Activated T-cell treated with anti-CD3 and anti-CD28 coated beads, Interleukin-2, amount 50 U/mL, for 72 hours (primary cell): ENCODE results near the gene ALS2CL. TPM values are rescaled to one million over a fixed set of nuclear protein-coding genes. Genes with fewer than 3 reads are reported as not detected.
A peak's percentile ranks its signal among the peaks of the same experiment; 100 is the strongest.

ENCODE experiments used
- ATAC-seq, 2 donors: fragments of 150-1000 bp; cut with Tn5 transposase; replicated peaks in 1 of 2; 2 replicates each; pipeline ENCODE4 v1.10.0; 2021; ENCODE audit warnings: moderate library complexity in 2 of 2, mild to moderate bottlenecking in 1 of 2
- DNase-seq, 2 donors: peaks; one replicate each; pipeline ENCODE4 v3.0.0; 2021 to 2022; ENCODE audit warnings: mixed read lengths in 1 of 2
- H3K27ac Mint-ChIP-seq: one replicate; pipeline ENCODE4 v1.8.0; 2022; ENCODE audit warnings: mild to moderate bottlenecking, moderate library complexity, mixed read lengths
- H3K27me3 Mint-ChIP-seq: one replicate; pipeline ENCODE4 v1.8.0; 2022; ENCODE audit warnings: low read depth, mixed read lengths
- H3K36me3 Mint-ChIP-seq, 2 donors: one replicate each; pipeline ENCODE4 v1.8.0; 2022; ENCODE audit warnings: mixed read lengths in 2 of 2, mild to moderate bottlenecking in 1 of 2; ENCODE audit not compliant: insufficient read depth in 2 of 2
- H3K4me1 Mint-ChIP-seq: one replicate; pipeline ENCODE4 v1.8.0; 2022; ENCODE audit warnings: low read depth, mixed read lengths
- H3K4me3 Mint-ChIP-seq, 2 donors: one replicate each; pipeline ENCODE4 v1.8.0; 2022; ENCODE audit warnings: mild to moderate bottlenecking in 2 of 2, mixed read lengths in 2 of 2, moderate library complexity in 2 of 2
- H3K9me3 Mint-ChIP-seq, 2 donors: one replicate each; pipeline ENCODE4 v1.8.0; 2022; ENCODE audit warnings: mixed read lengths in 2 of 2
- total RNA-seq, 2 donors: library from RNA; stranded (reverse); gene quantifications; one replicate each; pipeline ENCODE4 v1.2.3, GENCODE V29; 2022

The ALS2CL gene
- total RNA-seq, 2 donors from 2014 or later = 1.9 to 3.1 TPM

GRCh38 chr3:46656778-46657556, 36.5 kb downstream of the ALS2CL start:
- DNase-seq (no peak), ATAC-seq (no peak)
- Mint-ChIP-seq H3K27me3 (no peaks in the 10 kb centered on the region), H3K4me3 (no peak overlapping the region), H3K9me3 (peaks cover 0 to 3% of the 10 kb centered on the region in 2 donors), H3K4me1 (no peaks in the 10 kb centered on the region), H3K36me3 (peaks cover 0 to 2% of the 10 kb centered on the region in 2 donors), H3K27ac (no peak overlapping the region)

GRCh38 chr3:46655271-46655670, 38.2 kb downstream of the ALS2CL start:
- Mint-ChIP-seq H3K27me3 (no peaks in the 10 kb centered on the region), H3K36me3 (peaks cover 0 to 2% of the 10 kb centered on the region in 2 donors), H3K4me3 (no peak overlapping the region), H3K9me3 (peaks cover 0 to 6% of the 10 kb centered on the region in 2 donors), H3K4me1 (no peaks in the 10 kb centered on the region), H3K27ac (no peak overlapping the region)
- ATAC-seq (no peak), DNase-seq (no peak)

GRCh38 chr3:46651084-46651483, 42.4 kb downstream of the ALS2CL start:
- no peak for DNase-seq

GRCh38 chr3:46649436-46649835, 44.0 kb downstream of the ALS2CL start:
- H3K9me3 Mint-ChIP-seq = peaks cover 0 to 6% of the 10 kb centered on the region in 2 donors
- no peak overlapping the region for H3K27ac Mint-ChIP-seq
- H3K4me1 Mint-ChIP-seq = no peaks in the 10 kb centered on the region
- H3K4me3 Mint-ChIP-seq = no peak overlapping the region
- DNase-seq (no peak), ATAC-seq (no peak)
- H3K27me3 Mint-ChIP-seq = no peaks in the 10 kb centered on the region
- peaks cover 0 to 2% of the 10 kb centered on the region in 2 donors for H3K36me3 Mint-ChIP-seq

More at GRCh38 chr3:46651084-46651483, 42.4 kb downstream of the ALS2CL start:
- Mint-ChIP-seq H3K27me3 (no peaks in the 10 kb centered on the region), H3K36me3 (peaks cover 0 to 2% of the 10 kb centered on the region in 2 donors), H3K9me3 (peaks cover 0 to 6% of the 10 kb centered on the region in 2 donors), H3K27ac (no peak overlapping the region), H3K4me3 (no peak overlapping the region), H3K4me1 (no peaks in the 10 kb centered on the region)
- ATAC-seq = no peak

- Mint-ChIP-seq H3K4me3 (no peak overlapping the region), H3K9me3 (peaks cover 0 to 6% of the 10 kb centered on the region in 2 donors), H3K27ac (no peak overlapping the region), H3K27me3 (peaks cover 8% of the 10 kb centered on the region), H3K36me3 (peaks cover 0 to 2% of the 10 kb centered on the region in 2 donors), H3K4me1 (no peaks in the 10 kb centered on the region)
- no peak for DNase-seq
- ATAC-seq = no peak
Observed at GRCh38 chr3:46648096-46648495, 45.4 kb downstream of the ALS2CL start.

- ATAC-seq (no peak), DNase-seq (no peak)
- Mint-ChIP-seq H3K9me3 (peaks cover 0 to under 1% of the 10 kb centered on the region in 2 donors), H3K4me1 (no peaks in the 10 kb centered on the region), H3K36me3 (no peaks in the 10 kb centered on the region), H3K27me3 (peaks cover 8% of the 10 kb centered on the region), H3K27ac (no peak overlapping the region), H3K4me3 (no peak overlapping the region)
Observed at GRCh38 chr3:46646700-46647099, 46.8 kb downstream of the ALS2CL start.

GRCh38 chr3:46643701-46644100, 49.8 kb downstream of the ALS2CL start:
- Mint-ChIP-seq H3K4me3 (no peak overlapping the region), H3K27me3 (peaks cover 16% of the 10 kb centered on the region), H3K36me3 (peaks cover 0 to 4% of the 10 kb centered on the region in 2 donors), H3K9me3 (peaks cover 3 to 4% of the 10 kb centered on the region in 2 donors), H3K27ac (no peak overlapping the region), H3K4me1 (no peaks in the 10 kb centered on the region)
- no peak for ATAC-seq
- DNase-seq = no peak

GRCh38 chr3:46642971-46643370, 50.5 kb downstream of the ALS2CL start:
- H3K27me3 Mint-ChIP-seq = peaks cover 16% of the 10 kb centered on the region
- no peak overlapping the region for H3K27ac Mint-ChIP-seq
- peaks cover 0 to 4% of the 10 kb centered on the region in 2 donors for H3K36me3 Mint-ChIP-seq
- H3K4me1 Mint-ChIP-seq = no peaks in the 10 kb centered on the region
- DNase-seq (no peak), ATAC-seq (no peak)
- peaks cover 3 to 4% of the 10 kb centered on the region in 2 donors for H3K9me3 Mint-ChIP-seq
- no peak overlapping the region for H3K4me3 Mint-ChIP-seq

- peaks cover 16% of the 10 kb centered on the region for H3K27me3 Mint-ChIP-seq
- peaks cover 0 to 4% of the 10 kb centered on the region in 2 donors for H3K36me3 Mint-ChIP-seq
- peak overlapping the region; percentile 44 for H3K27ac Mint-ChIP-seq
- peaks cover 3 to 4% of the 10 kb centered on the region in 2 donors for H3K9me3 Mint-ChIP-seq
- DNase-seq (no peak), ATAC-seq (no peak)
- no peaks in the 10 kb centered on the region for H3K4me1 Mint-ChIP-seq
- no peak overlapping the region for H3K4me3 Mint-ChIP-seq
Observed at GRCh38 chr3:46640927-46641326, 52.6 kb downstream of the ALS2CL start.

GRCh38 chr3:46639221-46639620, 54.3 kb downstream of the ALS2CL start:
- DNase-seq = no peak
- Mint-ChIP-seq H3K27ac (no peak overlapping the region), H3K27me3 (peaks cover 23% of the 10 kb centered on the region), H3K4me3 (no peak overlapping the region), H3K9me3 (peaks cover 3 to 4% of the 10 kb centered on the region in 2 donors), H3K36me3 (peaks cover 0 to 4% of the 10 kb centered on the region in 2 donors), H3K4me1 (peaks cover 7% of the 10 kb centered on the region)
- no peak for ATAC-seq

GRCh38 chr3:46634856-46635255, 58.6 kb downstream of the ALS2CL start:
- Mint-ChIP-seq H3K36me3 (no peaks in the 10 kb centered on the region), H3K27me3 (peaks cover 7% of the 10 kb centered on the region), H3K4me1 (peaks cover 14% of the 10 kb centered on the region), H3K27ac (no peak overlapping the region), H3K4me3 (no peak overlapping the region), H3K9me3 (no peaks in the 10 kb centered on the region)
- ATAC-seq = no peak
- DNase-seq = no peak

GRCh38 chr3:46632792-46633191, 60.7 kb downstream of the ALS2CL start:
- H3K27me3 Mint-ChIP-seq = peaks cover 7% of the 10 kb centered on the region

GRCh38 chr3:46629551-46630517, 63.6 kb downstream of the ALS2CL start:
- peak; percentile 83 to 84 for DNase-seq
- Mint-ChIP-seq H3K27me3 (peaks cover 4% of the 10 kb centered on the region), H3K36me3 (no peaks in the 10 kb centered on the region), H3K4me1 (peaks cover 21% of the 10 kb centered on the region), H3K27ac (peak overlapping the region; percentile 59), H3K4me3 (peak overlapping the region; percentile 51 to 79), H3K9me3 (no peaks in the 10 kb centered on the region)
- ATAC-seq = peak; percentile 97 to 99

More at GRCh38 chr3:46632792-46633191, 60.7 kb downstream of the ALS2CL start:
- no peaks in the 10 kb centered on the region for H3K36me3 Mint-ChIP-seq
- ATAC-seq (no peak), DNase-seq (no peak)
- H3K27ac Mint-ChIP-seq = no peak overlapping the region
- H3K4me1 Mint-ChIP-seq = peaks cover 24% of the 10 kb centered on the region
- no peaks in the 10 kb centered on the region for H3K9me3 Mint-ChIP-seq
- no peak overlapping the region for H3K4me3 Mint-ChIP-seq
